Measurements from ENCODE around the gene NME9. TPM values are rescaled to one million over a fixed set of nuclear protein-coding genes. Genes with fewer than 3 reads are reported as not detected.

NME9 gene
- total RNA-seq, 1 experiment from 2014 or later: not detected

- no peak for TF ChIP-seq CTCF (IDR thresholded peaks at IDR 0.05; ENCODE audit: insufficient read depth in 1 of 2, low read depth in 1 of 2, low read length in 1 of 2, severe bottlenecking in 1 of 2, unreplicated experiment in 1 of 2)
- Mint-ChIP-seq H3K4me1 (ENCODE audit: low read depth, unreplicated experiment) (peaks cover 18% of the 10 kb centered on the region), H3K36me3 (ENCODE audit: insufficient read depth, unreplicated experiment) (peaks cover 13% of the 10 kb centered on the region), H3K9me3 (ENCODE audit: unreplicated experiment) (no peaks in the 10 kb centered on the region), H3K4me3 (ENCODE audit: unreplicated experiment) (no peak overlapping the region), H3K27ac (ENCODE audit: unreplicated experiment) (no peak overlapping the region), H3K27me3 (ENCODE audit: insufficient read depth, unreplicated experiment) (no peaks in the 10 kb centered on the region)
- ChIA-PET POLR2A (no interaction called here), CTCF (no interaction called here)
- no TSS peak for BruUV-seq (replicated peaks)
- Histone ChIP-seq H3K27me3 (replicated peaks; ENCODE audit: control insufficient read depth, insufficient read depth, low read length) (no peaks in the 10 kb centered on the region), H3K4me3 (ENCODE audit: low read depth, low read length) (no peak overlapping the region), H3K9me3 (no peaks in the 10 kb centered on the region), H3K36me3 (ENCODE audit: control insufficient read depth, insufficient read depth, low read length) (no peaks in the 10 kb centered on the region), H3K4me1 (peaks cover 15% of the 10 kb centered on the region)
- no peak for DNase-seq
- intact Hi-C loops (cut with micrococcal nuclease; ENCODE audit: unreplicated experiment): no loop called here
Measured at GRCh38 chr3:138263104-138263503, 66.5 kb downstream of the NME9 start.

- CTCF ChIA-PET: no interaction called here
Measured at GRCh38 chr3:138260611-138261010, 69.0 kb downstream of the NME9 start.

GRCh38 chr3:138259126-138259525 lies 70.5 kb downstream of the NME9 start:
- Mint-ChIP-seq H3K27ac (ENCODE audit: unreplicated experiment) (no peak overlapping the region), H3K36me3 (ENCODE audit: insufficient read depth, unreplicated experiment) (peaks cover 18% of the 10 kb centered on the region), H3K9me3 (ENCODE audit: unreplicated experiment) (no peaks in the 10 kb centered on the region), H3K4me3 (ENCODE audit: unreplicated experiment) (no peak overlapping the region), H3K27me3 (ENCODE audit: insufficient read depth, unreplicated experiment) (no peaks in the 10 kb centered on the region), H3K4me1 (ENCODE audit: low read depth, unreplicated experiment) (peaks cover 22% of the 10 kb centered on the region)
- no peak for TF ChIP-seq CTCF (IDR thresholded peaks at IDR 0.05; ENCODE audit: insufficient read depth in 1 of 2, low read depth in 1 of 2, low read length in 1 of 2, severe bottlenecking in 1 of 2, unreplicated experiment in 1 of 2)
- Histone ChIP-seq H3K4me3 (ENCODE audit: low read depth, low read length) (no peak overlapping the region), H3K27me3 (replicated peaks; ENCODE audit: control insufficient read depth, insufficient read depth, low read length) (no peaks in the 10 kb centered on the region), H3K9me3 (no peaks in the 10 kb centered on the region), H3K36me3 (ENCODE audit: control insufficient read depth, insufficient read depth, low read length) (no peaks in the 10 kb centered on the region), H3K4me1 (peaks cover 15% of the 10 kb centered on the region)
- BruUV-seq (replicated peaks): no TSS peak
- ChIA-PET CTCF (no interaction called here), POLR2A (no interaction called here)
- no peak for DNase-seq
- intact Hi-C loops (cut with micrococcal nuclease; ENCODE audit: unreplicated experiment): loop anchor here (2.0 kb wide), 1 partner anchor 78 kb away; no protein-coding TSS in a partner anchor

More at GRCh38 chr3:138260611-138261010, 69.0 kb downstream of the NME9 start:
- Mint-ChIP-seq H3K27ac (ENCODE audit: unreplicated experiment) (no peak overlapping the region), H3K4me3 (ENCODE audit: unreplicated experiment) (no peak overlapping the region), H3K4me1 (ENCODE audit: low read depth, unreplicated experiment) (peaks cover 18% of the 10 kb centered on the region), H3K36me3 (ENCODE audit: insufficient read depth, unreplicated experiment) (peaks cover 18% of the 10 kb centered on the region), H3K9me3 (ENCODE audit: unreplicated experiment) (no peaks in the 10 kb centered on the region), H3K27me3 (ENCODE audit: insufficient read depth, unreplicated experiment) (no peaks in the 10 kb centered on the region)
- peaks cover 15% of the 10 kb centered on the region for H3K4me1 ChIP-seq
- no peak overlapping the region for H3K4me3 ChIP-seq (ENCODE audit: low read depth, low read length)
- BruUV-seq (replicated peaks): no TSS peak
- no peaks in the 10 kb centered on the region for H3K9me3 ChIP-seq
- no peaks in the 10 kb centered on the region for H3K36me3 ChIP-seq (ENCODE audit: control insufficient read depth, insufficient read depth, low read length)
- POLR2A ChIA-PET: no interaction called here
- intact Hi-C loops (cut with micrococcal nuclease; ENCODE audit: unreplicated experiment): no loop called here
- no peak for TF ChIP-seq CTCF (IDR thresholded peaks at IDR 0.05; ENCODE audit: insufficient read depth in 1 of 2, low read depth in 1 of 2, low read length in 1 of 2, severe bottlenecking in 1 of 2, unreplicated experiment in 1 of 2)
- DNase-seq: peak in 1 of 2 experiments; percentile 7
- no peaks in the 10 kb centered on the region for H3K27me3 ChIP-seq (replicated peaks; ENCODE audit: control insufficient read depth, insufficient read depth, low read length)
